SK-N-SH treated with all-trans-retinoic acid at 6 μM for 48 hours (cell line): ENCODE results near the gene PTRHD1.

Source experiments
- ATAC-seq: fragments of 200-7000 bp; cut with Tn5 transposase; 3 replicates; pipeline ENCODE4 v1.9.1; 2020; ENCODE audit warnings: mild to moderate bottlenecking, moderate library complexity
- ARNTL ChIP-seq: fragments of 450-650 bp; formaldehyde crosslinking; IDR thresholded peaks from 2 replicates; pipeline ENCODE4 v1.5.0; 2020; ENCODE audit warnings: low read depth, mild to moderate bottlenecking, moderate library complexity, borderline replicate concordance
- BACH2 ChIP-seq: fragments of 250-450 bp; sonication (Bioruptor Pico); IDR thresholded peaks from 2 replicates; pipeline ENCODE4 v1.9.0; 2021; ENCODE audit warnings: mild to moderate bottlenecking, borderline replicate concordance
- CSDC2 ChIP-seq: fragments of 250-450 bp; sonication (Bioruptor Pico); IDR thresholded peaks from 2 replicates; pipeline ENCODE4 v1.5.0; 2020; ENCODE audit warnings: mild to moderate bottlenecking, moderate library complexity
- CSRNP3 ChIP-seq: fragments of 250-450 bp; sonication (Bioruptor Pico); IDR thresholded peaks from 2 replicates; pipeline ENCODE4 v1.5.1; 2021; ENCODE audit warnings: mild to moderate bottlenecking, moderate library complexity
- ESRRG ChIP-seq: fragments of 250-450 bp; sonication (Bioruptor Pico); IDR thresholded peaks from 2 replicates; pipeline ENCODE4 v1.6.1; 2021; ENCODE audit warnings: mild to moderate bottlenecking
- GLIS3 ChIP-seq: fragments of 250-450 bp; sonication (Bioruptor Pico); IDR thresholded peaks from 2 replicates; pipeline ENCODE4 v1.5.0; 2020; ENCODE audit warnings: mild to moderate bottlenecking, moderate library complexity
- ISL1 ChIP-seq: fragments of 250-450 bp; sonication (Bioruptor Pico); IDR thresholded peaks from 2 replicates; pipeline ENCODE4 v2.1.2; 2022; ENCODE audit warnings: mild to moderate bottlenecking, moderate library complexity
- PATZ1 ChIP-seq: fragments of 250-450 bp; sonication (Bioruptor Pico); IDR thresholded peaks from 2 replicates; pipeline ENCODE4 v1.8.0; 2020; ENCODE audit warnings: mild to moderate bottlenecking, moderate library complexity, borderline replicate concordance
- POU6F1 ChIP-seq: fragments of 250-450 bp; sonication (Bioruptor Pico); IDR thresholded peaks from 2 replicates; pipeline ENCODE4 v1.8.0; 2021; ENCODE audit warnings: low read depth, mild to moderate bottlenecking, moderate library complexity, borderline replicate concordance
- PPARA ChIP-seq: fragments of 250-450 bp; sonication (Bioruptor Pico); IDR thresholded peaks from 2 replicates; pipeline ENCODE4 v1.5.0; 2020; ENCODE audit warnings: mild to moderate bottlenecking, borderline replicate concordance
- RARB ChIP-seq: fragments of 250-450 bp; sonication (Bioruptor Pico); IDR thresholded peaks from 2 replicates; pipeline ENCODE4 v1.8.0; 2021; ENCODE audit warnings: mild to moderate bottlenecking, moderate library complexity
- SNAI2 ChIP-seq: fragments of 250-450 bp; sonication (Bioruptor Pico); IDR thresholded peaks from 2 replicates; pipeline ENCODE4 v1.5.0; 2020; ENCODE audit warnings: mild to moderate bottlenecking, moderate library complexity
- TOX ChIP-seq: fragments of 250-450 bp; sonication (Bioruptor Pico); IDR thresholded peaks from 2 replicates; pipeline ENCODE4 v1.8.0; 2021; ENCODE audit warnings: mild to moderate bottlenecking, moderate library complexity, borderline replicate concordance
- TSHZ2 ChIP-seq: fragments of 250-450 bp; sonication (Bioruptor Pico); IDR thresholded peaks from 2 replicates; pipeline ENCODE4 v1.5.0; 2020; ENCODE audit warnings: mild to moderate bottlenecking, moderate library complexity
- ZC3H10 ChIP-seq: fragments of 250-450 bp; sonication (Bioruptor Pico); IDR thresholded peaks from 2 replicates; pipeline ENCODE4 v1.5.1; 2021; ENCODE audit warnings: mild to moderate bottlenecking, moderate library complexity
- ZFP3 ChIP-seq: fragments of 250-450 bp; sonication (Bioruptor Pico); IDR thresholded peaks from 2 replicates; pipeline ENCODE4 v1.5.0; 2020; ENCODE audit warnings: mild to moderate bottlenecking, moderate library complexity
- ZFP30 ChIP-seq: fragments of 450-650 bp; formaldehyde crosslinking; IDR thresholded peaks from 2 replicates; pipeline ENCODE4 v1.5.0; 2022; ENCODE audit warnings: mild to moderate bottlenecking, moderate library complexity
- ZNF565 ChIP-seq: fragments of 450-650 bp; formaldehyde crosslinking; conservative IDR thresholded peaks from 2 replicates; pipeline ENCODE4 v1.5.0; 2020; ENCODE audit warnings: low read depth, mild to moderate bottlenecking, moderate library complexity
- ZNF70 ChIP-seq: fragments of 450-650 bp; formaldehyde crosslinking; IDR thresholded peaks from 2 replicates; pipeline ENCODE4 v1.5.0; 2020; ENCODE audit warnings: mild to moderate bottlenecking, moderate library complexity
- ZNF8 ChIP-seq: fragments of 450-650 bp; formaldehyde crosslinking; IDR thresholded peaks from 2 replicates; pipeline ENCODE4 v1.5.0; 2020; ENCODE audit warnings: mild to moderate bottlenecking, moderate library complexity
- TF ChIP-seq, protein P1 (sequence below): fragments of 250-450 bp; sonication (Bioruptor Pico); IDR thresholded peaks from 2 replicates; pipeline ENCODE4 v1.5.1; 2020; ENCODE audit warnings: low read depth, mild to moderate bottlenecking, moderate library complexity

PTRHD1 gene

GRCh38 chr2:24836206-24836605 is 43.0 kb upstream of the PTRHD1 start:
- TF ChIP-seq GLIS3 (no peak), ISL1 (CRISPR knock-in tag) (no peak), BACH2 (CRISPR knock-in tag) (no peak), CSDC2 (CRISPR knock-in tag) (no peak), ZFP3 (no peak), ZNF8 (no peak), ZNF70 (no peak), SNAI2 (no peak), CSRNP3 (no peak), PATZ1 (CRISPR knock-in tag) (no peak), POU6F1 (CRISPR knock-in tag) (no peak), TSHZ2 (no peak), ZNF565 (CRISPR knock-in tag) (no peak), ESRRG (CRISPR knock-in tag) (no peak), PPARA (no peak), ARNTL (no peak), ZC3H10 (CRISPR knock-in tag) (no peak), TOX (CRISPR knock-in tag) (no peak), ZFP30 (CRISPR knock-in tag) (no peak)
- TF ChIP-seq, protein P1, sequence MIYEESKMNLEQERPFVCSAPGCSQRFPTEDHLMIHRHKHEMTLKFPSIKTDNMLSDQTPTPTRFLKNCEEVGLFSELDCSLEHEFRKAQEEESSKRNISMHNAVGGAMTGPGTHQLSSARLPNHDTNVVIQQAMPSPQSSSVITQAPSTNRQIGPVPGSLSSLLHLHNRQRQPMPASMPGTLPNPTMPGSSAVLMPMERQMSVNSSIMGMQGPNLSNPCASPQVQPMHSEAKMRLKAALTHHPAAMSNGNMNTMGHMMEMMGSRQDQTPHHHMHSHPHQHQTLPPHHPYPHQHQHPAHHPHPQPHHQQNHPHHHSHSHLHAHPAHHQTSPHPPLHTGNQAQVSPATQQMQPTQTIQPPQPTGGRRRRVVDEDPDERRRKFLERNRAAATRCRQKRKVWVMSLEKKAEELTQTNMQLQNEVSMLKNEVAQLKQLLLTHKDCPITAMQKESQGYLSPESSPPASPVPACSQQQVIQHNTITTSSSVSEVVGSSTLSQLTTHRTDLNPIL (CRISPR knock-in tag): no peak
- no peak for ATAC-seq

DNA sequence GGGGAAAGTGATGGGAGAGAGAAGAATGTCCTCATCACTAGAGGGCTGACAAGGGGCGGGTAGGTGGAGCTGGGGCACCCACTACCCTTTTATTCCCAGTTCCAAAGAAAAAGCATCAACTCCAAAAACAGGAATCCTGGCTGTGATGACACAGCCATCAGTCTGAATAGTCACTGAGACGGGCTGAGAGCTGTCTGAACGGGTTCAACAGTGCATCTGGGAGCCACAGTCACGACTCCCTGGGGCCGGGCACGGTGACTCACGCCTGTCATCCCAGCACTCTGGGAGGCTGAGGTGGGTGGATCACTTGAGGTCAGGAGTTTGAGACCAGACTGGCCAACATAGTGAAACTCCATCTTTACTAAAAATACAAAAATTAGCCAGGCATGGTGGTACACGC is 42.2 kb upstream of the PTRHD1 start:
- peak; percentile 45 for ATAC-seq

DNA sequence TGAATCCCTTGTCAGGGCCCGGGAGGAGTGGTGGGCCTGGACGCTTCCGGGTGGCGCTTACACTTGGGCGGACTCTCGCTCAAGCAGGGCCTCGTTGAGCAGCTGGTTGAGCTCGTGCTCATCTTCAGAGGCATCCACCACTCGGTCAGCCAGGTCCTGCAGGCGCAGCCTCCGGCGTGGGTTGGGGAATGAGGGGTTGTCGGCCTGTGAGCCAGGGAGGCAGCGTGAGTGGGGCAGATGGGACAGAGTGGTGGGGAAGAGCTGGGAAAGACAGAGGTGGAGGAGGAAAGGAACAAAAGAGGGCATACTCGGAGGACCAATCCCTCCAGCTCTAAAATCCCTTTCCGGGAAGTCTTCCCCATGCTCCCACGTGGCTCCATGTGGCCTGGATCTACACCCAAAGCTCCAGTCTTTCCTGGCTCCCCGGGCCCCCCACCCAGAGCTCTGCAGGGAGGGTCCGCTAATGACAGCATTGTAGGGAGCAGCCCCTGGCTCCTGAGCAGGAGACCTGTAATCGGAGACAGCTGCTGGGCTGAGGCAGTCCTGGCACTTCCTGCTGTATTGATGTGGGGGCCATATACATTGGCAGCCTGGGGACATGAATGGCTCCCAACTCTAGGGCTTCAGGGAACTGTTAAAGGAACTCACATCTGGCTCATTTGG is 41.7 kb upstream of the PTRHD1 start:
- ATAC-seq: no peak; the same call in 2 of the 3 replicates
- TF ChIP-seq ISL1 (CRISPR knock-in tag) (no peak), ZFP3 (no peak), GLIS3 (no peak), RARB (CRISPR knock-in tag) (no peak), POU6F1 (CRISPR knock-in tag) (no peak)
- TF ChIP-seq, all 23 proteins: peak for 0
